Cardiac muscle cell (in vitro differentiated cells and primary cell): ENCODE measurements around the gene TOR4A. TPM values are rescaled to one million over a fixed set of nuclear protein-coding genes. Genes with fewer than 3 reads are reported as not detected.

ENCODE experiments used
- DNase-seq, 2 donors: peaks; one replicate each; pipeline versions ENCODE4 v3.0.0 to v3.0.0-alpha.2; 2010 to 2017; ENCODE audit warnings: low read depth in 1 of 2, low spot score in 1 of 2
- H3K27ac ChIP-seq: fragments of 200-600 bp; sonication (generic); 2 replicates; pipeline ENCODE4 v1.5.1; 2016
- H3K27me3 ChIP-seq: fragments of 200-600 bp; sonication (generic); 2 replicates; pipeline ENCODE4 v1.6.0; 2016; ENCODE audit warnings: control low read depth
- H3K36me3 ChIP-seq: fragments of 200-600 bp; sonication (generic); 2 replicates; pipeline ENCODE4 v1.5.1; 2016; ENCODE audit warnings: control low read depth
- H3K4me1 ChIP-seq: fragments of 200-600 bp; sonication (generic); 2 replicates; pipeline ENCODE4 v1.8.1; 2017; ENCODE audit warnings: low read depth, mild to moderate bottlenecking, mixed run types
- H3K4me3 ChIP-seq: fragments of 200-600 bp; sonication (generic); 2 replicates; pipeline ENCODE4 v1.5.1; 2016; ENCODE audit warnings: mild to moderate bottlenecking
- H3K9me3 ChIP-seq: fragments of 200-600 bp; sonication (generic); 2 replicates; pipeline ENCODE4 v1.5.1; 2017; ENCODE audit warnings: low read depth, mild to moderate bottlenecking, control low read depth
- CTCF ChIP-seq: IDR thresholded peaks from 2 replicates; pipeline ENCODE4 v1.5.1; 2012; ENCODE audit warnings: low read depth, mild to moderate bottlenecking, low read length
- polyA plus RNA-seq: library from polyadenylated mRNA; unstranded; fragments of >200 nt; fragmentation: Nextera tagmentation; extraction: Ambion mirVana; gene quantifications from 2 replicates; pipeline ENCODE4 v1.2.1, GENCODE V29; 2016
- total RNA-seq: library from RNA; depleted of rRNA; stranded (reverse); fragments of >200 nt; gene quantifications from 2 replicates; pipeline ENCODE4 v1.2.3, GENCODE V29; 2016

TOR4A gene
- total and polyA plus RNA-seq, 2 experiments from 2014 or later, result 18.5 to 51.4 TPM

GRCh38 chr9:137278721-137279711, 1.5 kb downstream of the TOR4A start:
- Histone ChIP-seq H3K4me1 (peaks cover 32% of the 10 kb centered on the region), H3K4me3 (no peak overlapping the region), H3K36me3 (peaks cover 6% of the 10 kb centered on the region), H3K9me3 (no peaks in the 10 kb centered on the region), H3K27ac (peak overlapping the region; percentile 98), H3K27me3 (peaks cover 6% of the 10 kb centered on the region)
- TF ChIP-seq CTCF, result no peak
- DNase-seq, result no peak

GRCh38 chr9:137279741-137280473, 2.4 kb downstream of the TOR4A start:
- Histone ChIP-seq H3K4me1 (peaks cover 32% of the 10 kb centered on the region), H3K27me3 (peaks cover 6% of the 10 kb centered on the region), H3K27ac (no peak overlapping the region), H3K36me3 (peaks cover 6% of the 10 kb centered on the region), H3K4me3 (no peak overlapping the region), H3K9me3 (no peaks in the 10 kb centered on the region)
- TF ChIP-seq CTCF, result no peak
- DNase-seq, result no peak

GRCh38 chr9:137280474-137281344, 3.2 kb downstream of the TOR4A start:
- H3K4me1 ChIP-seq, result peaks cover 31% of the 10 kb centered on the region
- no peaks in the 10 kb centered on the region for H3K9me3 ChIP-seq
- peak; percentile 52 to 71 for DNase-seq
- no peak overlapping the region for H3K27ac ChIP-seq
- H3K27me3 ChIP-seq, result peaks cover 6% of the 10 kb centered on the region
- peak; percentile 54 for TF ChIP-seq CTCF
- peaks cover 6% of the 10 kb centered on the region for H3K36me3 ChIP-seq
- H3K4me3 ChIP-seq, result peak overlapping the region; percentile 16

GRCh38 chr9:137281345-137282116, 4.0 kb downstream of the TOR4A start:
- H3K27me3 ChIP-seq, result peaks cover 6% of the 10 kb centered on the region

More at GRCh38 chr9:137281345-137282116, 4.0 kb downstream of the TOR4A start:
- no peak for TF ChIP-seq CTCF
- DNase-seq, result no peak
- no peaks in the 10 kb centered on the region for H3K9me3 ChIP-seq
- H3K36me3 ChIP-seq, result peaks cover 6% of the 10 kb centered on the region
- H3K4me1 ChIP-seq, result peaks cover 23% of the 10 kb centered on the region
- no peak overlapping the region for H3K27ac ChIP-seq
- H3K4me3 ChIP-seq, result peak overlapping the region; percentile 16
